Activated gamma-delta T cell (primary cell): Measurements from ENCODE around the gene ZFYVE21.

Experiments
- DNase-seq: peaks from one replicate; lab custom pipeline; 2025; lab: John Stamatoyannopoulos, UW

Gene ZFYVE21

DNA sequence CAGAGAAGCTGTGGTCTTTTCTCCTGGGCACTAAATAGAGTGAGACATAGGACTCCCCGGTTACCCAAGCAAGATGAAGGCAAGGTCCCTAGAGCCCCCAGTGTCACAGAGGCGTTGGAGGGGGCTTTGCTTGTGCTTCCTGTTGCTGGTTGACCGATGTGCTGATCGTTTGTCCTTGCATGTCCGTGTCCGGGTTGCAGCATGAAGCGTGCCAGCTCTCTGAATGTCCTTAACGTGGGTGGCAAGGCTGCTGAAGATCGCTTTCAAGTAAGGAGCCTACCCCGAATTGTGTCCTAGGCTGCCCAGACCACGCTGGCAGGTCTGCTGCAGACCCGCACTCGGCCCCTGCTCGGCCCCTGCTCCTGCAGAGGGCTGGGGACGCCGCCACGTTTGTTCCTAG, 23.5 kb upstream of the ZFYVE21 start:
- DNase-seq: no peak

- no peak for DNase-seq
These were observed 22.7 kb upstream of the ZFYVE21 start for GRCh38 chr14:103692871-103693270.

DNA sequence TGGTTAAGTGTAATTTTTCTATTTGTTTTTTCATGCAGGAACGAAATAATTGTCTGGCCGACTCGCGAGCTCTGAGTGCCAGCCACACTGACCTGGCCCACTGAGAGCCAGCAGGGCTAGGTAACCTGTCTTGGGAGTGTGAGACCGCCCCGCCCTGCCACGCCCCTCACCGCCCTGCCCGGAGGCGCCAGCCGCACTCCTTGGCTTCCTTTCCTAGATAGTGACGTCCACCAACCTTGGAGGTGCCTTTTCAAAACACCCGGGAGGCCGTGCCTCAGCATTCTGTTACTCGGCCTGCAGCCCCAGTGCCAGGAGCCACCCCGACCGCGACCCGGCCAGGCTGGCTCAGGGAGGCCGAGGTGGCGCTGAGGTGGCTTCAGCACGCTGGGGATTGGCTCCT, 22.1 kb upstream of the ZFYVE21 start:
- DNase-seq: no peak

- no peak for DNase-seq
These were observed 21.0 kb upstream of the ZFYVE21 start for GRCh38 chr14:103694572-103695026.

GRCh38 chr14:103695296-103696069, 20.1 kb upstream of the ZFYVE21 start:
- no peak for DNase-seq

DNA sequence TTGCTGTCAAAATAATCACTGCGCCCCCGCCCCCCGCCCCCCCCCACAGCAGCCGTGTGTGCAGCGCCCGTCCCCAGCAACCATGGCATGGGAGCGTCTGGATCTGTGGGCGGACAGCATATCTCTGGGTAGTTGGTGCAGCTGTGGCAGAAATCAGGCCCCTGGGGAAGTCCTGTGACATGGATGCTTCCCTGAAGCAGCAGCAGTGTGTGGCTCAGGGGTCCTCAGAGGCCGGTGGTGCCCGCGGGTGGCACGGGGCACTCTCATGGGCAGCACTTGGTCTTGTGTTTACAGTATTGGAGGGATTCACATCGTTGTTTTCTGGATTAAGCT, 19.6 kb upstream of the ZFYVE21 start:
- no peak for DNase-seq

DNA sequence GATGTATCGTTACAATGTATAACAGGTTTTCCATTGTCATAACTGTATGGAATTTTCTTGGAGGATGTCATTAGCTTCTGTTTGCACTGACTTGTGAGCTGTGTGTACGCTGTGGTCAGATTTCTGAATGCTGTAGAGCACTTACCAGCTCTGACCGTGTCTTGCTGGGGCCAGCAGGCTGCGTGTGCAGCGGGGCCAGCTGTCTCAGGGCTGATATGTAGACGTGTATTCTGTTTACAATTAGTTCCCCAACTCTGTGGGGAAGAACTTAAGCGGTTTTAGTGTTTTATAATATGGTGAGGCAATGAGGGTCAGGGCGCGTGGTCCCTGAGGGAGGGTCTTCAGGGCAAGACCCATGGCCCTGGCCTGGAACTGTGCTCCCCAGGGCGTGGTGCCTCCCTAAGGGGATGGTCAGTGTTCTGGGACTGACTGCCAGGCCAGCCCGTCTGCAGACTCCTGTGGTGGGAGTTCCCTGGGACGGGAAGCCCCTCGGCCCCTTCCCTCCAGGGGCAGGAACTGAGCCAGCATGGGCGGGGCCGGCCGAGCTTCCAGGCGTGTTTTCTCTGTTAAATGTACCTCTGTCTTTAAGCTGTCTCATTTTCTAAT, 19.0 kb upstream of the ZFYVE21 start:
- DNase-seq: no peak

DNA sequence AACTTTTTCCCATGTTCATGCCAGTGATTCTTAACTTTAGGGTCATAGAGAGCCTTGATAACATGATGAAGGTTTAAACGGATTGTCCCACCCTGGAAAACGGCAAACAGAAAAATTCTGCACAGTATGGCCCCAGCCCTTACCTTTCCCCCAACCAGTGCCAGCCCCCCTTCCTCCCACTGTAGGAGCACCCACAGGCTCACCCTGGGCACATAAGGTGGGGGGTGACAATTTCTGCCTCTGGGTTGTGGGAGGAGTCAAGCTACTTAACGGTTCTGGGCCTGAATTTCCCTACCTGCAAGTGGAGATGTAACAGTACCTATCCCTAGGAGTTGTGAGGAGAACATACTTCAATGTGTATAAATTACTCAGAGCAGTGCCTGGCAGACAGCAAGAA, 18.4 kb upstream of the ZFYVE21 start:
- no peak for DNase-seq

DNA sequence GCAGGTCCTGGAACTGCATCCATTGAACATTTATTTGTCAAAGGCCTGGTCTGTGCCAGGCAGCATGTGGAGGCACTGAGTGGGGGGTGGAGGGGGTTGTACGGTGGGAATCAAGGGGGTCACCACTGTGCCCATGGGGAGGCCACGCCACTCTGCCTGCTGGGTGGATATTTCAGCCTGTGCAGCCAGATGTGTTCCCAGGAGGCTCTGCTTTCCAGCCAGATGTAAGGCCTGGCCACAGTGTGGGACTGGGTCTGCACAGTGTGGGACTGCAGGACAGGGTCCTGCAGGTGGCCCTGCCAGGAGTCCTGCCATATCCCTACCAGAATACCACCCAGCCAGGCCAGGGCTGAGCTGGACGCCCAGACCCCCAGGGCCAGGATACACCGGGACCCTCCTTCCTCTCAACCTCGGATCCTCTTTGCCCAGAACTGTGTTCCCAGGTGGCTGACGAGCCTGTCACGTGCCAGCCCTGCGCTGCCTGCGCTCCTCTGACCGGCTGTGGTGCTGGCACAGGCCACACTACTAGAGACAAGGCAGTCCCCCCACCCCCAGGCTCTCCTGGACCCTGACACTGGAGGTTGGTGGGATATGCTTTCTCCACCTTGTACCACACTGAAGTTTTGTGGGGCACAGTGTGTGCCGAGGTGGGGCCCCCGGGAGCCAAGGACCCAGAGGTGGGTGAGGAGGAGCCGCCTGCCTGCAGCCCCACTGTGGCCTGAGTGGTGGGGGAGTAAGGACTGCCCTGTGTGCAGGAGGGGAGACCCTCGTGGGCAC, 17.8 kb upstream of the ZFYVE21 start:
- DNase-seq: no peak

DNA sequence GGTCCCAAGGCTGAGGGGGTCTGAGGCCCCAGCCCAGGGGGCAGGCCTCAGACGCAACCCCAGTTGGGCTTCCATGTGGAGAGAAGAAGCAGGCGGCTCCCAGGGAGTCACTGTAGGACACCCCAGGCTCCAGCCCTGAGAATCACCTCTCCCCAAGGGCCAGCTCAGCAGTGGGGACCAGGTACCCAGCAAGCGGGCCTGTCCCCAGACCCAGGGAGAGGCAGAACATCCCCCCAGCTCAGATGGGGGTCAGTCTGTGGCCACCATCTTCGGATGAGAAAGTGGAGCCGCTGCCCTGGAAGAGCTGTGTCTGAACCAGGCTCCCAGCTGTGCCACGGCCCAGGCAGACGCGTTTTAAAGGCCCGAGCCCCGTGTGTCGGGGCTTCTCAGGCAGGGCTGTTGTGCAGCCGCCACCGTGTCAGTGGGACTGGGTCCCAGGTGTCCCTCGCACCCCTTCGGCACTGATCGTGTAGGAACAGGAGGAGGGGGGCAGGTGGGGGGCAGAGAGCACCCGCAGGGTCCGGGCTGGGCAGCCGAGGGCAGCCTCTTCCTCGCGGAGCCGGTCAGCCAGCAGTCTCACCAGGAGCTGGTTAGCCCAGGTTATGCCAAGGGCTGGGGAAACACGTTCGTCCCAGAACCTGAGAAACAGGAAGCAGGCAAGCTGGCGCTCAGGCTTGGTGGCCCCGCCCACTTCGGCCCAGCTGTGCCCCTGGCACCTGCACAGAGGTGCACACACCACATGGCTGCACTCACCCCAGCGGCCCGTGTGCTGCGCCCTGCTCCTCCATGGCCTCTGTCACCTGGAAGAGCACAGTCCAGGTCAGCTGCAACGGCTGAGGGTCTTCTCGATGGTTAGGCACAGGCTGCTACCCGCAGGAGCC, 17.0 kb upstream of the ZFYVE21 start:
- no peak for DNase-seq

DNA sequence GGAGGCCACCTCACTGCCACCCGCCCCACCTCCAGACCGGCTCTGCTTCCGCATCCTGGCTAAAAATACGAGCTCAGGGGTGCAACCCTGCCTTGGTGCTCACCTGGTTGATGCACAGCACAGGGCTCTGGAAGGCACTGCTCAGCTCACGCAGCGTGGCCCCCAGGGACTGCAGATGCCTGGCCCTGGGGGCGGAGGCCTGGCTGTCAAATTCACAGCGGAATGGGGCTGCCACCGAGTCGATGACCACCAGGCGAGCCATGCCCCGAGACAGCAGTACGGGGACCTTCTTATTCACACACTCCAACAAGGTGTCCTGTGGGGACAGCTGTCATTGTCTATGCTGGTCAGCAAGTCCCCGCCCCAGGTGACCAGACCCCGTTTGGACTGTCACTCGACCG, 16.3 kb upstream of the ZFYVE21 start:
- DNase-seq: no peak

GRCh38 chr14:103699901-103700752, 15.5 kb upstream of the ZFYVE21 start:
- no peak for DNase-seq

GRCh38 chr14:103700753-103701490, 14.7 kb upstream of the ZFYVE21 start:
- DNase-seq: no peak

DNA sequence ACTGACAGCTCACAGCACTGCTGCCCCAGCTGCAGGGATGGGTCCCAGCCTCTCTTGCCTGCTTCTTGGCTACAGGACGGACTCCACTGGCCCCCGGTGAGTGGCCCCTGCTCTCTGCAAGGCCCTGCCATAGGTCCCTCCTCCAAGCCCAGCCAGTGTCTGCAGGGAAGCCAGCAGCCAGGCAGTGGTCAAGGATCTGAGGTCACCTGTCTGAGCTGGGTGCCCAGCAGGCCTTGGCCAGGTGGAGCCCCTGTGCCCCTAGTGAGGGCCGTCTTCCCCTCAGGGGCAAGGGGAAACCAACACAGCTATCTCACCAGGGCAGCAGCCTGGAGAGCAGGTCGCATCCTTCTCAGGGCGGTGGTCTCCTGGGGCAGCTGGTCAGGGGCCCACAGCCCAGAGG, 13.5 kb upstream of the ZFYVE21 start:
- DNase-seq: no peak

DNA sequence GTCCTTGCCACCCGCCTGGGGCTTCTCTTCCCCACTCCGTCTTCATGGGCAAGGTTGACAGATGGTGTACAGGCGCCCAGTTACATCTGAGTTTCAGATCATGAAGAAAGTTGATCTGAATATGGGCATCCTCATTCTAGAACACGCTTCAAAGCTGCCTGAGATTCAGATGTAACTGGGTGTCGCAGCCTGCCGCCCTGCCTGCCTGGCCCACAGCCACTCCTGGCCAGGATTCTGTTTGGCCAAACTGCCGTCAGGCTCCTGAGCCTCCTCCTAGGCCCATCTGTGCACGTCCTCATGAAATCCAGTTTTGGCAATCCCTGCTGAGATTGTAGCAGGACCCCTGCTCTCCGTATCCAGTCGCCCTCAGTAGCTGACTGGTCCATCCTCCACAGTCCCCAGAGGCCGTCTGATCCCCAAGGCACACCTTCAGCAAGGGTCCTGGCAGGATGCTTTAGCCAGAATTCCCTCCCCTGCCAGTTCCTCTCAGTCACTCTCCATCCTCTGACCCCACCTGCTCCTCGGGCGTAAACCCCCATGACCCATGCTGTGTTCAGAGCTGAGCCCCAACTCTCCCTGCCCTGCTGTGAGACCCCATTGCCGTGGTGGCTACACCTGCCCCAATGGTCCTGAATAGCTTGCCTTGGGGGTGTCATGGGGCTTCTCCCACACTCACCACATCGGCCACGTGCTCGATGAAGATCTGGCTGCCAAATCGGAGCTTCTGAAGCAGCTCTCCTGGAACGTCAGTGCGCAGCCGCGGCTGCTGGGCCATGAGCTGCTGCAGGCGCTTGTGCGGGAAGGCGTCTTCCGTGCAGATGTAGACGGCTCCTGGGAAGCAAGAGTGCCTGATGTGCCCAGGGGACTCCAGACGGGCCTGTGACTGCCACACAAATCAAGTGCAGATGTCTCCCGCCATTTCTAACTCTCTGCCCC, 12.8 kb upstream of the ZFYVE21 start:
- DNase-seq: no peak

DNA sequence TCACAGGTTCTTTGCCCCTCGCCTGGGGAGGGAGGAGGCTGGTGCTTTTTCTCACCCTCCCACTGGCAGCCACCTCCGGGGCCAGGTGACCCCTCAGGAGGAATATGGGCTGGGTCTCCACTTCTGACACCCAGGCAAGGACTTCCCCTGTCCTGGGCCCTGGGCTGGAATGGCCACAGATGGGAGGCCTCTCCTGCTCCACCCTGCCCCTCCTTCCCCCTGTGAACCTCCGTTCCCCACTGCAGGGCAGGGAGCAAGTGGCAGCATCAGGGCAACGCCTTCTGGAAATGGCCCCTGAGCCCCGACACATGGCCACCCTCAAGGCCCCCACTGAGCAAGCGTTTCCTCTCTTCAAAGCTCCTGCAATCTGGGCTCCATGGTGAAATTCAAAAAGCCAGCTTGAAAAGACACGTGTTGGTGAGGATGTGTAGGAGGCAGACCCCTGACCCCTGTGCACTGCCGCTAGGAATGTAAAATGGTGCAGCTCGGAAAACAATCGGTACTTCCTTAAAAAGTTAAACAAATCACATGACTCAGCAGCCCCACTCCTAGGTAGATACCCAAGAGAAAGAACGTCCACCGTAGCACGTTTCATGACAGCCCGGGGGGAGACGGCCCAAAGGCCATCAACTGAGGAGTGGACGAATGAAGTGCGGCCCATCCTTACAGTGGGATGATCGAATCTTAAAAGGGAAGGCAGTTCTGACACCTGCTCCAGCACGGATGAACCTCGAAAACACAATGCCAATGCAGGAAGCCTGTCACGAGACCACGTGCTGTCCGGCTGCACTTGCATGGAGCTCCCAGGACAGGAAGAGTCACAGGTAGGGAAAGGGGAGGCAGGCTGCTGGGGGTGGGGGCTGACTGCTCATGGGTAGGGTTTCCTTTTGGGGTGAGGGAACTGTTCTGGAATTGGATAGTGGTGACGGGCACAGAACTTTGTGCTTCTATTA, 11.9 kb upstream of the ZFYVE21 start:
- DNase-seq: no peak

GRCh38 chr14:103704708-103705107, 10.9 kb upstream of the ZFYVE21 start:
- no peak for DNase-seq

DNA sequence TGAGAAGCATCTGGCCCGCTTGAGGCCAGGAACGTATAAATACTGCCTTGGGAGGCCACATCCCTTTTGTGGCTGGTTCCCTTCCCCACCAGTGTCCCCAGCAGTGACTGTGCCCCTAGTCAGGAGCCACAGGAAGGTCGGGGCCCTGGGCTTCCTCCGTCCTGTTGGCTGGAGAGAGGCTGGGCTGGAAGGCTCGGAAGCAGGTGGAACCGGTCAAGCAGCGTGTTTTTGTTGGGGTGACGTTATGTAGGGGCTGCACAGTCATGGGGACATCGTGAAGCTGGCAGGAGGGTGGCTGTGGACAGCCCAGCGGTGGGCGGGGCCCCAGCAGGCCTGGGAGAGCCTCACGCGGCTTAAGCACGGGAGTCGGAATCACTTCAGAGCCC, 10.5 kb upstream of the ZFYVE21 start:
- no peak for DNase-seq
